ENCODE data around the gene HSPB8. TPM values are rescaled to one million over a fixed set of nuclear protein-coding genes. Genes with fewer than 3 reads are reported as not detected.

The HSPB8 gene
- total and polyA plus RNA-seq, 2 of the 8 experiments (the other 6 are each of a cell fraction or from before 2014, with no cell fraction given), result 11.7 to 28.2 TPM

GRCh38 chr12:119183942-119184695, 5.4 kb downstream of the HSPB8 start:
- Histone ChIP-seq H3K14ac (ENCODE audit: insufficient read length) (no peak overlapping the region), H3K4ac (replicated peaks; ENCODE audit: insufficient read length, low read depth, low read length) (no peak overlapping the region), H2BK15ac (ENCODE audit: low read length) (no peak overlapping the region), H2BK120ac (replicated peaks; ENCODE audit: low read depth, low read length) (no peak overlapping the region), H3K27me3 (replicated peaks in 1 of 4; ENCODE audit: control insufficient read depth in 3 of 4, extremely low read depth in 1 of 4, insufficient read depth in 3 of 4, low read length in 3 of 4) (no peaks in the 10 kb centered on the region; a peak in 1 of 7 replicates), H3K9me3 (ENCODE audit: insufficient read depth in 2 of 2, low read depth in 1 of 2, low read length in 1 of 2) (0 out of 4 replicates have a peak, but pooled peaks cover 0 to 3% of the 10 kb centered on the region in 2 experiments), H3K79me1 (ENCODE audit: low read depth, low read length) (no peaks in the 10 kb centered on the region), H3K36me3 (ENCODE audit: control insufficient read depth in 2 of 4, insufficient read depth in 4 of 4, low read length in 3 of 4) (peaks cover 0 to 7% (median 1%) of the 10 kb centered on the region in 4 experiments; a peak in 3 of 8 replicates), H3K4me2 (ENCODE audit: insufficient read depth in 1 of 2, low read depth in 2 of 2, low read length in 2 of 2) (no peak overlapping the region), H4K91ac (replicated peaks; ENCODE audit: insufficient read length, low read length) (peak overlapping the region; percentile 58), H3K9ac (replicated peaks in 1 of 4; ENCODE audit: extremely low read depth in 1 of 4, low read depth in 3 of 4, low read length in 3 of 4) (no peak overlapping the region; a peak in 1 of 7 replicates), H4K20me1 (replicated peaks in 1 of 2; ENCODE audit: control insufficient read depth in 1 of 2, insufficient read depth in 2 of 2, low read length in 2 of 2) (no peaks in the 10 kb centered on the region), H3K4me3 (ENCODE audit: extremely low read depth in 1 of 4, insufficient read depth in 2 of 4, low read depth in 3 of 4, low read length in 4 of 4) (no peak overlapping the region), H3K27ac (ENCODE audit: low read depth, low read length) (no peak overlapping the region), H2BK12ac (ENCODE audit: low read depth, low read length) (no peak overlapping the region), H3K18ac (ENCODE audit: extremely low read depth, low read length) (no peak overlapping the region), H2AK5ac (ENCODE audit: low read depth, low read length) (no peak overlapping the region), H2BK5ac (ENCODE audit: low read depth, low read length) (no peak overlapping the region), H4K8ac (ENCODE audit: extremely low read depth, insufficient read depth, low read length) (no peak overlapping the region), H4K5ac (ENCODE audit: insufficient read length, low read depth, low read length) (no peak overlapping the region), H2AFZ (ENCODE audit: low read length) (no peak overlapping the region), H3K4me1 (replicated peaks in 1 of 4; ENCODE audit: control insufficient read depth in 3 of 4, insufficient read depth in 4 of 4, low read length in 3 of 4) (peaks cover 10 to 16% (median 14%) of the 10 kb centered on the region in 4 experiments), H3K23me2 (ENCODE audit: low read depth, low read length) (no peaks in the 10 kb centered on the region; the same call in 1 of the 2 replicates), H3K56ac (replicated peaks; ENCODE audit: insufficient read length, low read depth, low read length) (no peak overlapping the region), H3K23ac (ENCODE audit: insufficient read length) (no peak overlapping the region), H3K79me2 (ENCODE audit: control insufficient read depth in 1 of 2, insufficient read depth in 2 of 2, low read length in 2 of 2) (peaks cover 0 to 10% of the 10 kb centered on the region in 2 experiments; a peak in 1 of 4 replicates), H2BK20ac (ENCODE audit: low read length) (no peak overlapping the region)
- FAIRE-seq (no peak), DNase-seq (ENCODE audit: low read depth in 1 of 2, low spot score in 2 of 2) (no peak)
- ChIA-PET CTCF (ENCODE audit: partially characterized antibody) (interaction anchor here (1.0 to 1.3 kb wide), 2 partner anchors 9 to 28 kb away, joined by 3 to 4 read pairs; no protein-coding TSS in a partner anchor), POLR2A (ENCODE audit: partially characterized antibody) (interaction anchor here (0.7 to 3.0 kb wide), 3 partner anchors 12 to 567 kb away, joined by 3 to 10 read pairs (median 7); no protein-coding TSS in a partner anchor)
- no peak for TF ChIP-seq ATF3 (IDR thresholded peaks at IDR 0.05; ENCODE audit: insufficient read depth, low read depth, low read length)
- TF ChIP-seq KDM4A (IDR thresholded peaks at IDR 0.05; ENCODE audit: low read depth, low read length, severe bottlenecking), result no peak
- TF ChIP-seq EP300 (IDR thresholded peaks at IDR 0.05; ENCODE audit: borderline replicate concordance in 1 of 2, low read depth in 2 of 2, low read length in 2 of 2), result no peak
- TF ChIP-seq HDAC2 (IDR thresholded peaks at IDR 0.05; ENCODE audit: borderline replicate concordance in 1 of 2, low read depth in 2 of 2, low read length in 2 of 2), result peak in 1 of 2 experiments; percentile 96; a peak in 1 of 4 replicates
- TF ChIP-seq SRF (IDR thresholded peaks at IDR 0.05; ENCODE audit: low read depth, low read length), result no peak
- TF ChIP-seq KDM1A (IDR thresholded peaks at IDR 0.05; ENCODE audit: borderline replicate concordance, low read length), result peak; percentile 92
- no peak for TF ChIP-seq CREB1 (IDR thresholded peaks at IDR 0.05)
- 92% methylated on average over 9 of the region's 9 CpGs; no CpG with 5 or more reads in 1 of the 2 experiments for WGBS, 2 experiments (ENCODE audit: extremely low coverage in 1 of 2, insufficient coverage in 1 of 2, insufficient read length in 1 of 2, insufficient replicate concordance in 2 of 2, low coverage in 1 of 2, low lambda C conversion rate in 2 of 2, missing lambda C conversion rate in 1 of 2)

Measured in H1 (cell line).